Stimulated activated naive CD8-positive, alpha-beta T cell treated with anti-CD3 and anti-CD28 coated beads, Interleukin-15, Interleukin-2, amounts not matched to agents 100 U/mL and 50 U/mL, for 24 hours (primary cell): ENCODE measurements around the gene TMCC1.
"Not testable (repeated sequence)": the region's sequence is repeated elsewhere in the genome, so short reads cannot be mapped to it uniquely, and the experiment has no call there.

Experiments used
- ATAC-seq: fragments of 150-1000 bp; cut with Tn5 transposase; one replicate; pipeline ENCODE4 v1.10.0; 2021
- DNase-seq: peaks from one replicate; pipeline ENCODE4 v3.0.0; 2021

TMCC1 gene

GRCh38 chr3:129686941-129687340 is 206.6 kb downstream of the TMCC1 start:
- DNase-seq = no peak

DNA sequence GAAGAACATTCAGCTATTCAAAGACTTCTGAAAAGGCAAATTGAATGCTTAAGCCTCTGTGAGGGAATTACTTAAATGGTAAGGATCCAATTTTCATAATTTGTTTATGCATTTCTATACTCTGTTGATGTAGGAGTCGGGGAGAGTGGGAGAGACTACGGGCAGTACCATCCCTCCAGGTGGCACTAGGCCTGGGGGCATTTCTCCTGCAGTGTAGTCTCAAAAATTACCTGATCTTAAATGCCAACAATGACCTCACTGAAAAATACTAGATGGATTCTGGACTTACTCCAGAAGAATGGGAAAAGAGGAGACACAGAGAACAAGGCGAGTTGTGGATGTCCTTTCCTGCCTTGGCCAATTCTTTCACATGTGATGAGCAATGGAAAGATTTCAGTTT is 209.2 kb downstream of the TMCC1 start:
- ATAC-seq (no peak), DNase-seq (no peak)

More at GRCh38 chr3:129686941-129687340, 206.6 kb downstream of the TMCC1 start:
- ATAC-seq = no peak

DNA sequence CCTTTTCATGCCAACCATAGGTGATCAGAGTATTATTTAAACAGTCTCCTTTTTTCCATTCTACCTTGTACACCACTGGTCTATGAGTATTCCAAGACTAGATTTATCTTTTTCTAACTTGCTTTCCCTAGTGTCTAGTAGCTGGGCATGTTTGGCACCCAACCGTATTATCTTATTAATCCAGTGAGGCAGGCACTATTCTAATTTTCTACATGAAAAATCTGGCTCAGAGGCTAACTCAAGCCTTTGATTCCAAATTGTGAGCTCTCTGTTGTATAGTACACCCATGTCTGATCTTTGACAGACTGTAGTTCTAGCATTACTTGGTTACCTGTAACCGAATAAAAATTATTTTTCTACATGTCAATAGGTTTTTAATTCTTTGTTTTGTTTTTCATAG is 210.3 kb downstream of the TMCC1 start:
- ATAC-seq (no peak), DNase-seq (no peak)

DNA sequence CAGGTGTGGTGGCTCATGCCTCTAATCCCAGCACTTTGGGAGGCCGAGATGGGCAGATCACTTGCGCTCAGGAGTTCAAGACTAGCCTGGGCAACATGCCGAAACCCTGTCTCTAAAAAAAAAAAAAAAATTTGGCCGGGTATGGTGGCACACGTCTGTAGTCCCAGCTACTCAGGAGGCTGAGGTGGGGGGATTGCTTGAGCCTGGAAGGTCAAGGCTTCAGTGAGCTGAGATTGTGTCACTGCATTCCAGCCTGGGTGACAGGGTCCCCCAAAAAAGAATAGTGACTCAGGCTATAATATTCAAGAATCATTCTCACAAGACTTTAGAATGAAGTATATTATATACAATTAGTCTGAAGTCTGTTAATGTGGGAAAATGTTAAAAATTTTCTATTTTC is 216.5 kb downstream of the TMCC1 start:
- ATAC-seq = no peak
- DNase-seq = no peak

DNA sequence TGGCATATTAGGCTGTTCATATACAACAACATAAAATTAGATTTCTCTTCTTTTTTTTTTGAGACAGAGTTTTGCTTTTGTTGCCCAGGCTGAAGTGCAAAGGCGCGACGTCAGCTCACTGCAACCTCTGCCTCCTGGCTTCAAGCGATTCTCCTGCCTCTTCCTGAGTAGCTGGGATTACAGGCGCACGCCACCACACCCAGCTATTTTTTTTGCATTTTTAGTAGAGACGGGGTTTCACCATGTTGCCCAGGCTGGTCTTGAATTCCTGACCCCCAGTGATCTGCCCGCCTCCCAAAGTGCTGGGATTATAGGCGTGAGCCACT is 218.8 kb downstream of the TMCC1 start:
- ATAC-seq = not testable (repeated sequence)

GRCh38 chr3:129673897-129674797 is 219.4 kb downstream of the TMCC1 start:
- no peak for ATAC-seq
- DNase-seq = no peak

More for the DNA sequence above, 218.8 kb downstream of the TMCC1 start:
- not testable (repeated sequence) for DNase-seq

DNA sequence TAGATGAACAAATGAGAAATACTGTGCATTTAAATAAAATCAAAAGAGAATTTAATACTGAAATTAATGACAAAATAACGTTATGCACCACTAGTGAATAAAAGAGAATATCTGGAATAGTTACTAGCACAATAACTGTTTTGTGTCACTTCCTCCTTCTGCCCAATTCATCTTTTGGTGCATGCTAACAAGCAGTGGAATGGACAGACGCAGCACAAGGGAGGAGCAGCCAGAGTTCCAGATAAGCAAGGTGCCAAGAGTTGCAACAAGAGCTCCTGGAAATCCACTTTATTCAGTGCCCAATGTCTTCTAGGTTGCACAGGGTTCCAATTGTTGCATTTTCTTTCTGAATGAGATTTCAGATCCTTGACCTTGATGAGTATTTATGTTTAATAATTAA is 220.5 kb downstream of the TMCC1 start:
- ATAC-seq (no peak), DNase-seq (no peak)

GRCh38 chr3:129672412-129672811 is 221.1 kb downstream of the TMCC1 start:
- DNase-seq = no peak
- no peak for ATAC-seq

DNA sequence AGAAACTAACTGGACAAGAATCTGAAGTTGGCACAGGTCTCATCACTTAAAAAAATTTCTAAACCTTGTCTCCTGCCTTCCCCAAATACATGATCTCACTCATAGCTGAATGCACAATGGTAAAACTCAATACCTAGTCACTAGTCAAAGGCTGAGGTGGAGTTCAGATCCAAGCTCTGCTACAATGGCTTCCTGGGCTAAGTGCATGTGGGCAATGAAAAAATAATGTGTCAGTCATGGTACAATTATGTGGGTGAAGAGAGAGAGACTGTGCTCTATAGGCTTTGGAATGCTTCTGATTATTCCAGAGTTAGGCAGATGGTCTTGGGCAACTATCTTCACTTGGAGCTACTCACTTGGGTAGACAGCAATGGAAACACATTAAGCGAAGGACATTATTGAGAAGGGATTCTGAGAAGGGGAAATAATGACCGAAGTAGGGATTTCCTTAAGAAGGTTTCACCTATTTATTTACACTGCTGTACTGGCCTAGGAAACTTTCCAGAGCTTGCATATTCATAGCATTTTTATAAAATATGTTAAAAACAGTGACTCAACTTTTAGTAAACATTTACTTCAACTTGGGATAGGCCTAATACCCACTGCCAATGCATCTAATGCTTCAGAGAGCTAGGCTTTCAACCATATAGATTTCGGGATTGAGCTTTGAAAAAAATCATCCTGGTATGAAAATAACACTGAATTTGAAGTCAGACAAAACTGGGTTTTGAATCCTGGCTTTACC is 228.3 kb downstream of the TMCC1 start:
- ATAC-seq (no peak), DNase-seq (no peak)

DNA sequence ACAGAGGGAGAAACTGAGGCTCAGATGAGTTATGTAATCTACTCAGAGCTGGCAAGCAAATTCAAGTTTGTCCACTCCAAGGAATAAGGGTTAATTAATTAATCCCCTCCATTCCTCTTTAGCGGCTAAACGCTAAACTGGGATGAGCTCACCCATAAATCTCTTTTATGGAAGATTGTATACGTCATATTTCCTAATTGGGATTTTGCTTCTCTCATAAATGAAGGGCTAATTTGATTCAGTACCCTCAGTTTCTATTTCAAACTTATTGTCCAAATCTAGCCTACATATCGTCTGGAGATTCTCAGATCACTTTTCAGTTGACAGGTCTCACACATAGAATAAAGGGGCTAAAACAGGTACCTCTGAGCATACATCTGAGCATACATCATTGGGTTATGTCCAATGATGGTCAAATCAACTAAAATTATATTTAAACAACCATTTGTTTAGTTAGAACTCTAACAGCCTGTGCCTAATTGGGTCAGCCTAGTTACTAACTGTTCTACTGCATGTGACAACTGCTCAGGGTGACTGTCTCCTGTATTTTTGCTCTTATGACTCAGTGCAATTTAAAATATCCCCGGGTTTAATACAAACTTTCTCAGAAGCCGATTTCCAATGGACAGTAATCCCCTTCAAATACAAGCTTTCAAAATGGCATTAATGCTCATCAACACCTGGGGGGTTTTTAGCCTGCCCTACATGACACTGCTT is 229.4 kb downstream of the TMCC1 start:
- no peak for DNase-seq
- ATAC-seq = no peak

GRCh38 chr3:129663045-129663446 is 230.5 kb downstream of the TMCC1 start:
- ATAC-seq = no peak
- DNase-seq = no peak

GRCh38 chr3:129662191-129662608 is 231.3 kb downstream of the TMCC1 start:
- ATAC-seq (no peak), DNase-seq (no peak)

- DNase-seq = no peak
- no peak for ATAC-seq
Observed at GRCh38 chr3:129661766-129662165, 231.7 kb downstream of the TMCC1 start.

- ATAC-seq = peak; percentile 43
- no peak for DNase-seq
Observed at GRCh38 chr3:129658110-129658843, 235.2 kb downstream of the TMCC1 start.

- DNase-seq = no peak
Observed at GRCh38 chr3:129657261-129658046, 236.1 kb downstream of the TMCC1 start.

GRCh38 chr3:129656659-129657247 is 236.8 kb downstream of the TMCC1 start:
- ATAC-seq (no peak), DNase-seq (no peak)

More at GRCh38 chr3:129657261-129658046, 236.1 kb downstream of the TMCC1 start:
- ATAC-seq = no peak

- ATAC-seq (no peak), DNase-seq (no peak)
Observed at GRCh38 chr3:129655291-129655700, 238.2 kb downstream of the TMCC1 start.

DNA sequence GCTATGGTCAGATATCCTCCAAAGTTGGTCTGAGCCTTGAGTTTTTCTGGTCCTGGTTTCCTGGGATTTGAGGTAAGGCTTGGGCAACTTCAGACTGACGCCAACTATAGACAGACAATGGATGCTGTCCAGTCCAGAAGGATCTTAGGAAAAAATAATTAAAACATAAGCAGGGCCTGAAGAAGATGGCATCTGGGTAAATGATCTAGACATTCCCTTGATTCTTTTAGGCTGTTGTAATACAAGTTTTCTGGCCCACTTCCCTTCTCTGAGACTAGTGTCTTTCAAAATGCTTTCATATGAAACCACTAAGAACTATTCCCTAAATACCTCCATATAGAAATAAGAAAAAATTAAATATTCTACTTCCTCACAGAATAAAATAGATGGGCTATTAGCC is 239.4 kb downstream of the TMCC1 start:
- ATAC-seq (no peak), DNase-seq (no peak)

DNA sequence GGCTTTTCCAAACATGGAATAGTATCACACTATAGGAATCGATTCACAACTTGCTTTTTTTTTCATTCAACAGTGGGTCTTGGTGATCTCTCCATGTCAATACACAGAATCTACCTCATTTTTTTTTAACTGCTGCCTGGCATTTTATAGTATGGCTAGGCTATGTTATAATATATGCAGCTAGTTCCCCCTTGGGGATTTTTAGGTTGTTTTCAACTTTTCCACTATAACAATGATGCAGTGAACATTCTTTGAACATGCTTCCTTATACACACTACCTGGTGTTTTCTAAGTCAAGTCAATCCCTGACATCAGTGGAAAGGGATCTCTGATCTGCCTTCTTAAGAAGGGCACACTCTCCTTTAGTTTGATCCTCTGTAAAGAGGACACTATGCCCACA is 240.5 kb downstream of the TMCC1 start:
- no peak for DNase-seq
- peak; percentile 9 for ATAC-seq

- DNase-seq (no peak), ATAC-seq (no peak)
Observed at GRCh38 chr3:129651435-129652202, 241.9 kb downstream of the TMCC1 start.
